ENCODE data around the gene MECR. TPM values are rescaled to one million over a fixed set of nuclear protein-coding genes. Genes with fewer than 3 reads are reported as not detected.
"Not testable (repeated sequence)": the region's sequence is repeated elsewhere in the genome, so short reads cannot be mapped to it uniquely, and the experiment has no call there.

MECR gene
- total RNA-seq, 2 donors from 2014 or later = 7.6 to 8.0 TPM

GRCh38 chr1:29222260-29222659 is 8.5 kb downstream of the MECR start:
- not testable (repeated sequence) for H3K4me3 Mint-ChIP-seq; ATAC-seq; H3K27ac Mint-ChIP-seq; H3K9me3 ChIP-seq (ENCODE audit: control insufficient read depth, low read length, poor library complexity, severe bottlenecking); H3K36me3 Mint-ChIP-seq (ENCODE audit: low read depth); H3K27me3 Mint-ChIP-seq; DNase-seq; H3K4me1 Mint-ChIP-seq

- no peak for DNase-seq
- no peaks in the 10 kb centered on the region for H3K27me3 Mint-ChIP-seq
- no peak overlapping the region for H3K27ac Mint-ChIP-seq
- peaks cover 4% of the 10 kb centered on the region for H3K36me3 Mint-ChIP-seq (ENCODE audit: low read depth)
- H3K4me1 Mint-ChIP-seq = peaks cover 8% of the 10 kb centered on the region
- no peak for ATAC-seq
- no peaks in the 10 kb centered on the region for H3K9me3 ChIP-seq (ENCODE audit: control insufficient read depth, low read length, poor library complexity, severe bottlenecking)
- H3K4me3 Mint-ChIP-seq = no peak overlapping the region
These were observed 9.4 kb downstream of the MECR start for GRCh38 chr1:29221296-29221695.

- no peak for ATAC-seq
- no peak overlapping the region for H3K4me3 Mint-ChIP-seq
- H3K27me3 Mint-ChIP-seq = no peaks in the 10 kb centered on the region
- DNase-seq = no peak
- peaks cover 6% of the 10 kb centered on the region for H3K4me1 Mint-ChIP-seq
- H3K9me3 ChIP-seq (ENCODE audit: control insufficient read depth, low read length, poor library complexity, severe bottlenecking) = no peaks in the 10 kb centered on the region
- H3K27ac Mint-ChIP-seq = no peak overlapping the region
- peaks cover 5% of the 10 kb centered on the region for H3K36me3 Mint-ChIP-seq (ENCODE audit: low read depth)
These were observed 12.5 kb downstream of the MECR start for GRCh38 chr1:29218223-29218622.

DNA sequence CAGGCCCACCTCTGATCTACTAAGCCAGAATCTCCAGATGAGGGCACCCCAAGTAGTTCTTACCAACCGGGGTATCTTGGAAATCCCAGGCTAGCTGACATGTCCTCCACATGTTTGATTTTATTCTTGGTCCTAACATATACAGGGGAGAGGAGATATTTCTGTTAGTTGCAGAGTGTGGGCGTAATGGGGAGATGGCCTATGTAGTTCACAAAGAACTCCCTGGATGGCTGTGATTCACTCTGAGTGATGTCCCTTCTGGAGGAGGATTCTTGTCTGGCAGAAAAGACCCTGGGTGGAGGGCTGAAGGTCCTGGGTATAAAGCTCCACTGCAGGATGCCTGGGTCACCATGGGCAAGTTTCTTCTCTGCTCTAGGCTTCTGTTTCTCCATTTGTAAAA is 13.1 kb downstream of the MECR start:
- H3K4me1 Mint-ChIP-seq = peaks cover 6% of the 10 kb centered on the region
- H3K9me3 ChIP-seq (ENCODE audit: control insufficient read depth, low read length, poor library complexity, severe bottlenecking) = no peaks in the 10 kb centered on the region
- DNase-seq = no peak
- ATAC-seq = no peak
- H3K27ac Mint-ChIP-seq = no peak overlapping the region
- H3K4me3 Mint-ChIP-seq = no peak overlapping the region
- H3K36me3 Mint-ChIP-seq (ENCODE audit: low read depth) = peaks cover 5% of the 10 kb centered on the region
- no peaks in the 10 kb centered on the region for H3K27me3 Mint-ChIP-seq

DNA sequence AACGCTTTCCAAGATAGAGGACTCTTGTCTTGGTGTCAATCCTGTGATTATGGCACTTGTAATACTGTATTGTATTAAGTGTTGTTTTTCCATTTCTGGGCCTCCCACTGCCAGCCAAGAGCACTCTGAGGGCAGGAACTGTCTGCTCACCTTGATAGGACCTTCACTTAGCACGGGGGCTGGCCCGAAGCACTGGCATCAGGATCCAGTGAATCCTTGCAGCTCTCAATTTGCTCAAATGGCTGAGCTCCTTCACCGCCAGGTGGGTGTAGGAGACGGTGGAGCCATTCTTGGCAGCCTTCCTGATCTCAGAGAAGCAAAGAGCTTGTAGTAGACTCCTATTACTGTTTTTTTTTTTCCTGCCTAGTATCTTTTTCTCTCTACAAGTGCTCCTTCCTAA is 17.7 kb downstream of the MECR start:
- Mint-ChIP-seq H3K36me3 (ENCODE audit: low read depth) (peaks cover 4% of the 10 kb centered on the region), H3K27me3 (no peaks in the 10 kb centered on the region), H3K4me3 (no peak overlapping the region), H3K27ac (peak overlapping the region; percentile 60), H3K4me1 (peaks cover 6% of the 10 kb centered on the region)
- no peak for DNase-seq
- no peak for ATAC-seq
- no peaks in the 10 kb centered on the region for H3K9me3 ChIP-seq (ENCODE audit: control insufficient read depth, low read length, poor library complexity, severe bottlenecking)

GRCh38 chr1:29211086-29212030 is 19.4 kb downstream of the MECR start:
- Mint-ChIP-seq H3K4me1 (peaks cover 6% of the 10 kb centered on the region), H3K4me3 (no peak overlapping the region), H3K36me3 (ENCODE audit: low read depth) (peaks cover 4% of the 10 kb centered on the region), H3K27ac (no peak overlapping the region), H3K27me3 (no peaks in the 10 kb centered on the region)
- ATAC-seq = no peak
- H3K9me3 ChIP-seq (ENCODE audit: control insufficient read depth, low read length, poor library complexity, severe bottlenecking) = no peaks in the 10 kb centered on the region
- DNase-seq = no peak

DNA sequence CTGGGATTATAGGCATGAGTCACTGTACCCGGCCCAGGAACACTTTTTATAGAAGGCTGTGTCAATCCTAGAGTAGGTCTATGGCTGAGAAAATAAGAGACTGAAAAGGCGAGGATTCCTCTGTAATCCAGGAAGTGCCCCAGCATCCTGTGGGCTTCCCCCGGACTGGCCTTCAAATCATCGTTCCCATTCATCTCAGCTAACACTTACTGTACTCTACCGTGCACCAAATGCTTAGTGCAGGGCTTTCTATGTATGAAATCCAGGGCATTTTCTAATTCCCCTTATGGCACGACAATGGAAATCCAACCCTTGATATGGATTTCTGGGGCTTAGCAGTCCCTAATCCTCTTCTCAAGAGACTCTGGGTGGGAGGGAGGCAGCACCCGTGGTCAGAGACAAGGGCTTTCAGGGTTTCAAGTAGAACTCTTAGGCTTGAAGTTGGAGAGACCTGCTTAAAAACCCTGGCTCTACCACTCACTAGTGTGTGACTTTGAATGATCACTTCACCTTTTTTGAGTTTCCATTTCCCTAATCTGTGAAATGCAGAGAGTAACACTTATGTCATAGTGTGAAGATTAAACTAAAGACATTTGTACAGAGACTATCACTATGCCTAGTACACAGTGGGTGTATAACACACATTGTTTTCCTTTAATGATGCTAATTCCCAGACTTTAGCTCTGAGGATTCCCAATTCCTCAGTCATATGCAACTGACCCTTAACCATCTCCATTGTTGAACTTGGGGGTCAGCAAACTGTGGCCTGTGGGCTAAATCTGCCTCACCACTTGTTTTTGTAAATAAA is 20.3 kb downstream of the MECR start:
- no peak for DNase-seq
- no peak overlapping the region for H3K27ac Mint-ChIP-seq
- H3K36me3 Mint-ChIP-seq (ENCODE audit: low read depth) = peaks cover 7% of the 10 kb centered on the region
- H3K4me3 Mint-ChIP-seq = no peak overlapping the region
- H3K27me3 Mint-ChIP-seq = no peaks in the 10 kb centered on the region
- no peaks in the 10 kb centered on the region for H3K9me3 ChIP-seq (ENCODE audit: control insufficient read depth, low read length, poor library complexity, severe bottlenecking)
- peaks cover 6% of the 10 kb centered on the region for H3K4me1 Mint-ChIP-seq
- no peak for ATAC-seq

GRCh38 chr1:29209173-29209572 is 21.6 kb downstream of the MECR start:
- Mint-ChIP-seq H3K4me3 (no peak overlapping the region), H3K36me3 (ENCODE audit: low read depth) (peaks cover 7% of the 10 kb centered on the region), H3K27me3 (no peaks in the 10 kb centered on the region), H3K4me1 (peaks cover 6% of the 10 kb centered on the region), H3K27ac (peak overlapping the region; percentile 62)
- ATAC-seq (no peak), DNase-seq (no peak)
- no peaks in the 10 kb centered on the region for H3K9me3 ChIP-seq (ENCODE audit: control insufficient read depth, low read length, poor library complexity, severe bottlenecking)

- Mint-ChIP-seq H3K27me3 (no peaks in the 10 kb centered on the region), H3K27ac (peak overlapping the region; percentile 62), H3K4me1 (peaks cover 6% of the 10 kb centered on the region), H3K4me3 (no peak overlapping the region), H3K36me3 (ENCODE audit: low read depth) (peaks cover 7% of the 10 kb centered on the region)
- no peak for ATAC-seq
- H3K9me3 ChIP-seq (ENCODE audit: control insufficient read depth, low read length, poor library complexity, severe bottlenecking) = no peaks in the 10 kb centered on the region
- DNase-seq = no peak
These were observed 22.3 kb downstream of the MECR start for GRCh38 chr1:29208442-29208841.

DNA sequence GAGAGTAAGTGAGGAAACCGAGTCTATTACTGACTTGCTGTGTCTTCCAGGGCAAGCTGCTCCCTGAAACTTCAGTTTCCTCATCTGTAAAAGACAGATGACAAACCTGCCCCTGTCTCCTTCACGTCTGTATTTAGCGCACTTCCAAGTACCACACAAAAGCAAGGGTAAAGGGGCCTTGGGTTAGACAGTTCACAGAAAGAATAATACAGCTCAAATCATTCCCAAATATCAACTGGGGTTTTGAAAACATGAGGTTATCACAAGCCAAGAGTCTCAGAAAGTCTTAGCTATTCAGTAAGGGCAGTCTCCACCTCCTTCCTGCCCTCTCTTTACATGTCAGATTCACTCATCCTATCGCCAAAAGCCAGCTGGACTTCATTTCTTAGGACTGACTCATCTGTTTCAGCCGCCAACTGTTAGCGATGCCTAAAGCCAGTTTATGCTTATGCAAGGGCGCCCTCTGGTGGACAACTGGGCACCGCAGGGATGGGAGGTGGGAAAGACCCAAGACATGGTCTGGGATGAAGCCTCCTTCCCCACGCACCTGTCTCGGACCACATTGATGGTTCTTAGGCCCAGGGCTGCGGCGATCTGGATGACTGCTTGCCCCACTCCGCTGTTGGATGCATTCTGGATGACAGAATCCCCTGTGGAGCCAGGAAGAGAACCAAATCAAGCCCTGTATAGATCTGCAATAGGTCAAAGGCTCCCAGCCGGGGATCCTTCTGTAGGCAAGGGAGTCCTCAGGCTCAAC is 28.0 kb downstream of the MECR start:
- H3K27ac Mint-ChIP-seq = no peak overlapping the region
- DNase-seq (peak; percentile 72 to 89 (median 80)), ATAC-seq (peak; percentile 90)
- no peak overlapping the region for H3K4me3 Mint-ChIP-seq
- H3K27me3 Mint-ChIP-seq = no peaks in the 10 kb centered on the region
- H3K36me3 Mint-ChIP-seq (ENCODE audit: low read depth) = peaks cover 5% of the 10 kb centered on the region
- no peaks in the 10 kb centered on the region for H3K9me3 ChIP-seq (ENCODE audit: control insufficient read depth, low read length, poor library complexity, severe bottlenecking)
- H3K4me1 Mint-ChIP-seq = no peaks in the 10 kb centered on the region

- H3K27ac Mint-ChIP-seq = no peak overlapping the region
- H3K36me3 Mint-ChIP-seq (ENCODE audit: low read depth) = peaks cover 5% of the 10 kb centered on the region
- no peak for ATAC-seq
- no peaks in the 10 kb centered on the region for H3K9me3 ChIP-seq (ENCODE audit: control insufficient read depth, low read length, poor library complexity, severe bottlenecking)
- DNase-seq = no peak
- no peak overlapping the region for H3K4me3 Mint-ChIP-seq
- H3K4me1 Mint-ChIP-seq = no peaks in the 10 kb centered on the region
- no peaks in the 10 kb centered on the region for H3K27me3 Mint-ChIP-seq
These were observed 28.7 kb downstream of the MECR start for GRCh38 chr1:29202053-29202452.

GRCh38 chr1:29201595-29202051 is 29.1 kb downstream of the MECR start:
- Mint-ChIP-seq H3K27ac (no peak overlapping the region), H3K4me1 (no peaks in the 10 kb centered on the region), H3K36me3 (ENCODE audit: low read depth) (peaks cover 5% of the 10 kb centered on the region), H3K4me3 (no peak overlapping the region), H3K27me3 (no peaks in the 10 kb centered on the region)
- DNase-seq = no peak
- no peak for ATAC-seq
- no peaks in the 10 kb centered on the region for H3K9me3 ChIP-seq (ENCODE audit: control insufficient read depth, low read length, poor library complexity, severe bottlenecking)
